Duodenal mucosa (tissue), 2 donors: ENCODE data around the gene ZNF536.
"Not testable (repeated sequence)": the region's sequence is repeated elsewhere in the genome, so short reads cannot be mapped to it uniquely, and the experiment has no call there.

Experiments
- H3K27ac ChIP-seq: one replicate; pipeline ENCODE4 v1.7.0; 2013; ENCODE audit warnings: low read depth, low read length
- H3K27me3 ChIP-seq, 2 donors: one replicate each; pipeline ENCODE4 v1.7.0; 2013; ENCODE audit warnings: low read length in 2 of 2, control low read depth in 1 of 2; ENCODE audit not compliant: insufficient read depth in 2 of 2, control insufficient read depth in 1 of 2
- H3K36me3 ChIP-seq, 2 donors: one replicate each; pipeline ENCODE4 v1.7.0; 2013; ENCODE audit warnings: low read length in 2 of 2, control low read depth in 1 of 2; ENCODE audit not compliant: insufficient read depth in 2 of 2, control insufficient read depth in 1 of 2
- H3K4me1 ChIP-seq, 2 donors: one replicate each; pipeline ENCODE4 v1.7.0; 2013; ENCODE audit warnings: low read length in 2 of 2, control low read depth in 1 of 2; ENCODE audit not compliant: insufficient read depth in 2 of 2, control insufficient read depth in 1 of 2
- H3K4me3 ChIP-seq, 2 donors: one replicate each; pipeline ENCODE4 v1.7.0; 2013; ENCODE audit warnings: low read length in 2 of 2, low read depth in 1 of 2
- H3K9ac ChIP-seq, 2 donors: one replicate each; pipeline ENCODE4 v1.7.0; 2013; ENCODE audit warnings: low read length in 2 of 2, low read depth in 1 of 2
- H3K9me3 ChIP-seq, 2 donors: one replicate each; pipeline ENCODE4 v1.7.0; 2013; ENCODE audit warnings: low read length in 2 of 2, control low read depth in 1 of 2; ENCODE audit not compliant: control insufficient read depth in 1 of 2

The ZNF536 gene

GRCh38 chr19:30479231-30479630 is 107.0 kb downstream of the ZNF536 start:
- Histone ChIP-seq H3K9ac (no peak overlapping the region), H3K4me3 (no peak overlapping the region), H3K27me3 (no peaks in the 10 kb centered on the region), H3K27ac (no peak overlapping the region), H3K9me3 (no peaks in the 10 kb centered on the region), H3K4me1 (no peaks in the 10 kb centered on the region), H3K36me3 (no peaks in the 10 kb centered on the region)

- Histone ChIP-seq H3K36me3 (no peaks in the 10 kb centered on the region), H3K27ac (no peak overlapping the region), H3K9me3 (no peaks in the 10 kb centered on the region), H3K9ac (no peak overlapping the region), H3K27me3 (no peaks in the 10 kb centered on the region), H3K4me1 (no peaks in the 10 kb centered on the region), H3K4me3 (no peak overlapping the region)
Measured at GRCh38 chr19:30480097-30480496, 107.9 kb downstream of the ZNF536 start.

GRCh38 chr19:30481063-30481462 is 108.9 kb downstream of the ZNF536 start:
- H3K9me3 ChIP-seq: no peaks in the 10 kb centered on the region
- H3K4me3 ChIP-seq: no peak overlapping the region
- no peak overlapping the region for H3K27ac ChIP-seq
- no peak overlapping the region for H3K9ac ChIP-seq
- no peaks in the 10 kb centered on the region for H3K27me3 ChIP-seq
- H3K36me3 ChIP-seq: no peaks in the 10 kb centered on the region
- no peaks in the 10 kb centered on the region for H3K4me1 ChIP-seq

- Histone ChIP-seq H3K27me3 (no peaks in the 10 kb centered on the region), H3K4me1 (no peaks in the 10 kb centered on the region), H3K36me3 (no peaks in the 10 kb centered on the region), H3K4me3 (no peak overlapping the region), H3K9me3 (no peaks in the 10 kb centered on the region), H3K9ac (no peak overlapping the region), H3K27ac (no peak overlapping the region)
Measured at GRCh38 chr19:30481823-30482222, 109.6 kb downstream of the ZNF536 start.

GRCh38 chr19:30482956-30483355 is 110.8 kb downstream of the ZNF536 start:
- H3K27ac ChIP-seq: no peak overlapping the region
- no peaks in the 10 kb centered on the region for H3K27me3 ChIP-seq
- no peak overlapping the region for H3K9ac ChIP-seq
- H3K4me3 ChIP-seq: no peak overlapping the region
- H3K4me1 ChIP-seq: no peaks in the 10 kb centered on the region
- H3K36me3 ChIP-seq: no peaks in the 10 kb centered on the region
- H3K9me3 ChIP-seq: no peaks in the 10 kb centered on the region

- not testable (repeated sequence) for H3K9me3 ChIP-seq, H3K9ac ChIP-seq, H3K4me3 ChIP-seq, H3K4me1 ChIP-seq, H3K36me3 ChIP-seq, H3K27me3 ChIP-seq, H3K27ac ChIP-seq
Measured at GRCh38 chr19:30486250-30486649, 114.1 kb downstream of the ZNF536 start.

- no peaks in the 10 kb centered on the region for H3K4me1 ChIP-seq
- no peak overlapping the region for H3K9ac ChIP-seq
- H3K36me3 ChIP-seq: no peaks in the 10 kb centered on the region
- H3K9me3 ChIP-seq: no peaks in the 10 kb centered on the region
- no peak overlapping the region for H3K4me3 ChIP-seq
- H3K27ac ChIP-seq: no peak overlapping the region
- no peaks in the 10 kb centered on the region for H3K27me3 ChIP-seq
Measured at GRCh38 chr19:30487178-30487577, 115.0 kb downstream of the ZNF536 start.

GRCh38 chr19:30488191-30488590 is 116.0 kb downstream of the ZNF536 start:
- Histone ChIP-seq H3K27ac (no peak overlapping the region), H3K4me1 (no peaks in the 10 kb centered on the region), H3K27me3 (no peaks in the 10 kb centered on the region), H3K9ac (no peak overlapping the region), H3K4me3 (no peak overlapping the region), H3K9me3 (no peaks in the 10 kb centered on the region), H3K36me3 (no peaks in the 10 kb centered on the region)

GRCh38 chr19:30490760-30491159 is 118.6 kb downstream of the ZNF536 start:
- no peaks in the 10 kb centered on the region for H3K36me3 ChIP-seq
- no peak overlapping the region for H3K4me3 ChIP-seq
- no peak overlapping the region for H3K27ac ChIP-seq
- no peaks in the 10 kb centered on the region for H3K4me1 ChIP-seq
- no peak overlapping the region for H3K9ac ChIP-seq
- no peaks in the 10 kb centered on the region for H3K9me3 ChIP-seq
- no peaks in the 10 kb centered on the region for H3K27me3 ChIP-seq

- no peak overlapping the region for H3K9ac ChIP-seq
- H3K27ac ChIP-seq: no peak overlapping the region
- H3K9me3 ChIP-seq: no peaks in the 10 kb centered on the region
- H3K4me1 ChIP-seq: no peaks in the 10 kb centered on the region
- no peaks in the 10 kb centered on the region for H3K27me3 ChIP-seq
- no peaks in the 10 kb centered on the region for H3K36me3 ChIP-seq
- H3K4me3 ChIP-seq: no peak overlapping the region
Measured at GRCh38 chr19:30492586-30493270, 120.5 kb downstream of the ZNF536 start.

GRCh38 chr19:30497034-30497433 is 124.8 kb downstream of the ZNF536 start:
- H3K36me3 ChIP-seq: no peaks in the 10 kb centered on the region

More at GRCh38 chr19:30497034-30497433, 124.8 kb downstream of the ZNF536 start:
- Histone ChIP-seq H3K9ac (no peak overlapping the region), H3K27ac (no peak overlapping the region), H3K4me3 (no peak overlapping the region), H3K27me3 (no peaks in the 10 kb centered on the region), H3K4me1 (no peaks in the 10 kb centered on the region), H3K9me3 (no peaks in the 10 kb centered on the region)
